PFSK-1 (cell line): ENCODE data around the gene ATP11A.

Source experiments
- POLR2AphosphoS5 ChIP-seq: IDR thresholded peaks from 2 replicates; pipeline ENCODE4 v1.6.1; 2012; ENCODE audit warnings: low read depth, mild to moderate bottlenecking, control low read depth, low read length, moderate library complexity
- REST ChIP-seq, 2 experiments: IDR thresholded peaks; 2 replicates each; pipeline versions ENCODE4 v1.6.1 to v1.8.0; 2011 to 2012; ENCODE audit warnings: low read depth in 2 of 2, low read length in 2 of 2, control low read depth in 1 of 2, inconsistent platforms in 1 of 2, mild to moderate bottlenecking in 1 of 2, moderate library complexity in 1 of 2; ENCODE audit not compliant: insufficient read depth in 1 of 2

DNA sequence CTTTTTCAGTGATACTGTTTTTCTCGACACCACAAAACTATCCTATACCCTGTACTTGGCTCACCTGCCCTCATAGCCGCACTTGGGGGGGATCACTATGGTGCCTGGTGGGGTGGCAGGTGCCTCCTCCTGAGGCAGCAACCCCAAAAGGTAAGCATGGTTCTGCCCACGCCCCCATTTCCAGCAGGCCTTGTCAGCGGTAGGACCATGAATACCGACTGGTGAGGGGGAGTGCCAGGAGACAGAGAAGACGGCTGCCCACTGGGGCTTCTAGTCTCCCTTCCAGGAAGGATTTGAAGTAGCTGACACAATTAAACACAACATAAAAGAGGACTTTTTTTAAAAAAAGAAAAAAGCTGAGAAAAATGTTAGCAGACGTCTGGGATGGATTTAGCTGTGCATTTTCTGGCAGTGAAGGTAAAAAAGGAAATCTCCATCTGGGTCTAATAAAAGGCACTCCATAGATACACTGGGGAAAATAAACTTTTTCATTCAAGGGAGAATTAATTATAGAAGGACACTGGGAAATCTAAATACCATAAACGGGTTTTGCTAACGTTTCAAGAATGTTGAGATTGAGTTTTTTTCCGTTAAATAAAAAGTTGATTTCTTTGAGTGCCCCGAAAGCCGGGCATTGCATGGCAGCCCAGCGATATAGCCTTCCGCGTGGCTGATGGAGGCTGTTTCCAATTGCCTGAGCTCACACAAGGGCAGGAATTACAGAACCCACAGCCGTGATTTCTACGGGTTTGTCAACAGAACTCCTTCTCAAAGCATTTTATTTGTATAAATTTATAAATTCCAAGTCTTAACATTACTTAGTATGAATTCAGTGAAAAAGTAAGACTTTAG lies 45.1 kb downstream of the ATP11A start:
- no peak for TF ChIP-seq REST (IDR thresholded peaks at IDR 0.05; ENCODE audit: insufficient read depth in 1 of 2, low read depth in 2 of 2, low read length in 2 of 2)
- no peak for TF ChIP-seq POLR2AphosphoS5
